Activated CD4-positive, alpha-beta T cell treated with anti-CD3 and anti-CD28 coated beads, Interleukin-10, Interleukin-2, amounts not matched to agents 100 ng/mL and 50 ng/mL, durations not matched to agents 16 hours and 8 hours (primary cell): ENCODE measurements around the gene POLR2J.
A peak's percentile ranks its signal among the peaks of the same experiment; 100 is the strongest.
"Not testable (repeated sequence)": the region's sequence is repeated elsewhere in the genome, so short reads cannot be mapped to it uniquely, and the experiment has no call there.

Source experiments
- DNase-seq: peaks from one replicate; pipeline ENCODE4 v3.0.0-alpha.2; 2020

The POLR2J gene

GRCh38 chr7:102464577-102465280, 14.0 kb downstream of the POLR2J start, which contains the start of the genes ALKBH4 and LRWD1:
Gene ALKBH4 (minus strand): TSS chr7:102464863. CDS start chr7:102464836, 27 bp downstream.
Gene LRWD1 (plus strand): TSS chr7:102464984. CDS start chr7:102465081, 97 bp downstream.
- DNase-seq, result peak; percentile 97

GRCh38 chr7:102463841-102464576, 14.7 kb downstream of the POLR2J start:
- DNase-seq, result no peak

DNA sequence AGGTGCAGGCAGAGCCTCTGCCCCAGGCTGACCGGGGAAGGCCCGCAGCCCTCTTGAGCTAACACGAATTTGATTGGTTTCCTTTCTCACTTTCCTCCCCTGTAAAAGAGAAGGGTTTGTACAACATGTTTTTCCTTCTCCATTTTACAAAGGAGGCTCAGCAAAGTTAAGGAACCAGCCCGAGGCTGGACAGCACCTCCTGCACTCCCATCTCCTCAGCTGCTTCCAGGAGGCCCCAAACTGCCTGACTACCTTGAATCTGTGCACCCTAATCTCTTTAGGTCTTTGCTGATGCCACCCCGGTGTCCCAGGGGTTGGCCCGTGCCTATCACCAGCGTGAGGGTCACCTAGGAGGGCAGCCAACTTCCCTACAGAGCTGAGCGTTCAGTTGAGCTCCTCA, 18.3 kb downstream of the POLR2J start:
- no peak for DNase-seq

DNA sequence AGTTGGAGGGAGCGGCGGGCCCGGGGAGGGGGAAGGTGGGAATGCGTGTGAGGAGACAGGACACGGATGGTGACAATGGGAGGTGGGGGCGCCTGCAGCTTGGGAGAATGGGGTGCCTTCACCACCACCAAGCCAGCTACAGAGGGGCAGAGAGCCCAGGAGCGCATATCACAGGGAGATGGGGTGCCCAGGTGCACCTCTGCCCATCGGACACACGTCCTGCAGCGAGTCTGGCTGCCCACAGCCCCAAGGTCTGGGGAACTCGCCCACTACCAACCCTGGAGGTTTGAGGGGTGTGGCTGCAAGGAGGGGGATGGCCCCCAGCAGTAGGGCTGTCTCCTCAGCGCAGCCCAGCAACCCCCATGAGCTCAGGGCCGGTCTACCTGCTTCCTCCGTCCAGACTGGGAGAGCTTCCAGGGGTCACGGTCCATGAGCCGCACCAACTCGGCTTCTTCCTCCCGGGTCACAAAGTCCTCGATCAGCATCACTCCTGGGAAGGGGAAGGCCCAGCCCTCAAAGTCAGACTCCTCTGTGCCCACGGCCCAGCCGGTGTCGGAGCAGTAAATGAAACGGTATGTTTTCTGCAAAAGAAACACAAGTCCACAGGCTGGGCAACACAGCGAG, 19.4 kb downstream of the POLR2J start:
- no peak for DNase-seq

- no peak for DNase-seq
Measured at GRCh38 chr7:102457352-102457924, 21.3 kb downstream of the POLR2J start.

GRCh38 chr7:102456327-102456726, 22.4 kb downstream of the POLR2J start:
- no peak for DNase-seq

- DNase-seq, result no peak
Measured at GRCh38 chr7:102455596-102455995, 23.1 kb downstream of the POLR2J start.

- not testable (repeated sequence) for DNase-seq
Measured at GRCh38 chr7:102454932-102455331, 23.8 kb downstream of the POLR2J start.

GRCh38 chr7:102454468-102454867, 24.3 kb downstream of the POLR2J start:
- no peak for DNase-seq

- no peak for DNase-seq
Measured at GRCh38 chr7:102453319-102453718, 25.4 kb downstream of the POLR2J start.

DNA sequence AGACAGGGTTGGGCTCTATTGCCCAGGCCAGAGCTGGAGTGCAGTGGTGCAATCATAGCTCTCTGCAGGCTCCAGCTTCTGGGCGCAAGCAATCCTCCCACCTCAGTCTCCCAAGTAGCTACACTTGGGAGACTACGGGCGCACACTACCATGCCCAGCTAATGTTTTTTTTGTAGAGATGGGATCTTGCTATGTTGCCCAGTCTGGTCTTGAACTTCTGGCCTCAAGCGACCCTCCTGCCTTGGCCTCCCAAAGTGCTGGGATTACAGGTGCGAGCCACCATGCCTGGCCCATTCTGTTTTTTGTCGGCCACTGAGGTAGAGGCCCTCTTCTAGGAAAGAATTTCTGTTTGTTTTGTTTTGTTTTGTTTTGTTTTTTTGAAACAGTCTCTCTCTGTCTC, 26.3 kb downstream of the POLR2J start:
- DNase-seq, result no peak

- DNase-seq, result no peak
Measured at GRCh38 chr7:102451371-102452054, 27.2 kb downstream of the POLR2J start.

DNA sequence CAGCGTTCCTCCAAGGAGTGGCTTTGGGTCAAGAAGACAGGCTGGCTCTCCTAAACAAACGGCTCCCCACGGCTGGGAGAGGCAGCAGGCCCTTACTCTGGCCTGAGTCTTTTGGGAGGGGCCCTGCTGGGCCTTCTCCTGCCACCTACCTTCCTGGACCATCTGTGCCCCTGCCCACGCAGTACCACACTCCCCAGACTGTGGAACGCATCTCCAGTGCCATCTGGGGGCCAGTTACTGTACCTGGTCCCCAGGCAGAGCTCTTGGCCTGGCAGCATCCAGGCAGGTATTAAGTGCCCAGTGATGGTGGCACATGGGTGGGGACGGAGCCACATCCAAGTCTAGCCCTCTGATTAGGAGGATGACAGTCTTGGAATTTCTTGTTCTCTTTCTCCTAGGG, 28.5 kb downstream of the POLR2J start:
- DNase-seq, result peak; percentile 39

GRCh38 chr7:102449136-102449535, 29.6 kb downstream of the POLR2J start:
- DNase-seq, result no peak

DNA sequence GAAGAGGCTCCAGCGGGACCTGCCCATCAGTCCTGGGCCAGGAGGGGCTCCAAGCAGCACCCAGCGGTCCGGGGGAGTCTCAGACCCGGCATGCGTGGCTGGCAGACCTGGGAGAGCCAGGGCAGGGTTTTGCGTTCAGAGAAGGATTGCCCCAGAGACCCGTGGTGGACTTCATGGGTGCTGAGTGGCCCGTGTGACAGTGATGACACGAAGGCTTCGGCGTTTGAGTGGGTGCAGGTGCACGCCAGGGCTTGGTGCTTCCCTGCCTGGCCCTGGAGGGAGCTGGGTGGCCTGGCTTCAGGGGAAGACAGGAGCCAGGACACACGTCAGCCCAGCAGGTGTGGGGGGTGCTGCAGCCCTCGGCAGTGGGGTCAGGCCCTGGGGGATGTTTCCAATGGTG, 31.4 kb downstream of the POLR2J start:
- no peak for DNase-seq

DNA sequence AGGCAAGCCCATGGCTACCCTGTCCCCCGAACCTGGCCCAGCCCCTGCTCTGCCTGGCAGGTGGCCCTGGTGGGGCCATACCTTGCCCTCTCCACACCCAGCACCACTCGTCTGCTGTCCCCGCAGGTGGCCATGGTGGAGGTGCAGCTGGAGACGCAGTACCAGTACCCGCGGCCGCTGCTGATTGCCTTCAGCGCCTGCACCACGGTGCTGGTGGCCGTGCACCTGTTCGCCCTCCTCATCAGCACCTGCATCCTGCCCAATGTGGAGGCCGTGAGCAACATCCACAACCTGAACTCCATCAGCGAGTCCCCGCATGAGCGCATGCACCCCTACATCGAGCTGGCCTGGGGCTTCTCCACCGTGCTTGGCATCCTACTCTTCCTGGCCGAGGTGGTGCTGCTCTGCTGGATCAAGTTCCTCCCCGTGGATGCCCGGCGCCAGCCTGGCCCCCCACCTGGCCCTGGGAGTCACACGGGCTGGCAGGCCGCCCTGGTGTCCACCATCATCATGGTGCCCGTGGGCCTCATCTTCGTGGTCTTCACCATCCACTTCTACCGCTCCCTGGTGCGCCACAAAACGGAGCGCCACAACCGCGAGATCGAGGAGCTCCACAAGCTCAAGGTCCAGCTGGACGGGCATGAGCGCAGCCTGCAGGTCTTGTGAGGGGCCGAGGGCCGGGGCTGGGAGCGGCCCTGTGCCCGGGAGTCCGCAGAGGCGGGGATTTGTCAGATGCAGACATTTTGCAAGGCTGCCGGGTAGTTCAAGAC, 32.1 kb downstream of the POLR2J start:
- DNase-seq, result no peak

DNA sequence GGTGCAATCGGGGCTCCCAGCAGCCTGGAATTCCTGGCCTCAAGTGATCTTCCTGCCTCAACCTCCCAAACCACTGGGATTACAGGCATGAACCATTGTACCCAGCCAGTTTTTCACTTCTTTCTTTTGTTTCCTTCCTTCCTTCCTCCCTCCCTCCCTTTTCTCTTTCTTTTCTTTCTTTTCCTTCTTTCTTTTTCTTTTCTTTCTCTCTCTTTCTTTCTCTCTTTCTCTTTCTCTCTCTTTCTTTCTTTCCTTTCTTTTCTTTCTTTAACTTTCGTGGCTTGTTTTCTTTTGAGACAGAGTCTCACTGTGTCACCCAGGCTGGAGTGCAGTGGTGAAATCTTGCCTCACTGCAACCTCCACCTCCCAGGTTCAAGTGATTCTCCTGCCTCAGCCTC, 33.0 kb downstream of the POLR2J start:
- DNase-seq, result no peak

GRCh38 chr7:102444961-102445673, 33.6 kb downstream of the POLR2J start:
- DNase-seq, result no peak

GRCh38 chr7:102439963-102440795, 38.5 kb downstream of the POLR2J start:
- no peak for DNase-seq

GRCh38 chr7:102436118-102436517, 42.6 kb downstream of the POLR2J start:
- DNase-seq, result no peak
